HG03575 (cell line): ENCODE measurements around the gene ACER3.
"Not testable (repeated sequence)": the region's sequence is repeated elsewhere in the genome, so short reads cannot be mapped to it uniquely, and the experiment has no call there.

Experiments
- ATAC-seq: cut with Tn5 transposase; IDR thresholded peaks from one replicate; pipeline ENCODE4 v1.9.1; 2021; ENCODE audit not compliant: unreplicated experiment, insufficient number of reproducible peaks, low FRiP score; ENCODE audit errors: extremely low read depth

Gene ACER3

GRCh38 chr11:77044356-77044755, 183.6 kb downstream of the ACER3 start:
- no peak for ATAC-seq

DNA sequence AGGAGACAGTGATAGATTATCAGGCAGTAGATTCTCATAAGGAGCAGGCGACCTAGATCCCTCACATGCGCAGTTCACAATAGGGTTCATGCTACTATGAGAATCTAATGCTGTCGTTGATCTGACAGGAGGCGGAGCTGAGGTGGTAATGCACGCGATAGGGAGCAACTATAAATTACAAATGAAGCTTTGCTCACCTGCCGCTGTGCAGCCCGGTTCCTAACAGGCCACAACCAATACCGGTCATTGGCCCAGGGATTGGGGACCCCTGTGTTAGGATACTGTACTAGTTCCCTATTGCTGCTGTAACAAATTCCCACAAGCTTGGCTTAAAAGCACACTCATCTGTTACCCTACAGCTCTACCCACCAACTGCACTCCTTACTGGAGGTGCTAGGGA, 184.2 kb downstream of the ACER3 start:
- ATAC-seq, result no peak

DNA sequence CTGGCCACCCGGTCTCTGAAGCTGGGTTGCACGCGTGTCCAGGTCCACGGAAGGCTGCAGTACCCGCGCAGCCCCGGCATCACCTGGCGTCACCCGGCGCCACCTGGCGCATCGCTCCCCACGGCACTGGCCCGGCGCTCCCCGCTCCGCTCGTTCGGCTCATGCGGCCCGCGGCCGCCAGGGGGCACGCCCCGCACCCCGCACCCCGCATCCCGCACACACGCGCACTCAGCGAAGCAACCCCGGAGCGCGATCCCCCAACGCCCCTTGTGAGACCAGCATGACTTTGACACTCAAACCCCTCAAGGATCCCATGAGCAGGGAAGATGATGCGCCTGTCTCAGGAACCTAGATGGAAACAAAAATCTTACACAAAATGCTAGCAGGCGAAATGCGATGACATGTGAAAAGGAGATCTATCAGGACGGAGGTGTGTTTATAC, 185.4 kb downstream of the ACER3 start:
- no peak for ATAC-seq

DNA sequence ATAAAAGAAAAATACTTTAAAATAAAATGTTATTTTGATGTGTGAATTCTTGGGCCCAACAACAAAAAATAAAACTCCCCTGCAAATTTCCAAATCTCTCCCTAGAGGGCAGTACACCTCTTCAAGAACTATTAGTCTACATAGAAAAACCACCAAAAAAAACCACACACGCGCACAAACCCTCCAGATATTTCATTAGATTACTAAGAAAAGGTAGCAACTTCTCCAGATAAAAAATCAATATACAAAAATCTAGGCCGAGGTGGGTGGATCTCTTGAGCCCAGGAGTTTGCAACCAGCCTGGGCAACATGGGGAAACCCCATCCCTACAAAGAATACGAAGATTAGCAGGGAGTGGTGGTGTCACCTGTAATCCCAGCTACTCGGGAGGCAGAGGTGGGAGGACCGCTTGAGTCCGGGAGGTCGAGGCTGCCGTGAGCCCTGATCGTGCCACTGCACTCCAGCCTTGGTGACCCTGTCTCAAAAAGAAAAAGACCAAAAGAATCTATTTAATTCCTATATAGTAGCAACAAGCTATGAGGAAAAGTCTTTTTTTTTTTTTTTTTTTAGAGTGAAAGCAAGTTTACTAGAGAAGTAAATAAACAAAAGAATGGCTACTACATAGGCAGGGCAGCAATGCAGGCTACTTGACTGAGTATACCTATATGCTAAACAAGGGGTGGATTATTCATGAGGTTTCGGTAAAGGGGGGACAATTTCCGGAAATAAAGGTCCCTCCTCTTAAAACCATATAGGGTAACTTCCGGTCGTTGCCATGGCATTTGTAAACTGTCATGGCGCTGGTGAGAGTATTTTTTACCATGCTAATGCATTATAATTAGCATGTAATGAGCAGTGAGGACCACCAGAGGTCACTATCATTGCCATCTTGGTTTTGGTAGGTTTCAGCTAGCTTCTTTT, 186.5 kb downstream of the ACER3 start:
- ATAC-seq, result peak; percentile 79

DNA sequence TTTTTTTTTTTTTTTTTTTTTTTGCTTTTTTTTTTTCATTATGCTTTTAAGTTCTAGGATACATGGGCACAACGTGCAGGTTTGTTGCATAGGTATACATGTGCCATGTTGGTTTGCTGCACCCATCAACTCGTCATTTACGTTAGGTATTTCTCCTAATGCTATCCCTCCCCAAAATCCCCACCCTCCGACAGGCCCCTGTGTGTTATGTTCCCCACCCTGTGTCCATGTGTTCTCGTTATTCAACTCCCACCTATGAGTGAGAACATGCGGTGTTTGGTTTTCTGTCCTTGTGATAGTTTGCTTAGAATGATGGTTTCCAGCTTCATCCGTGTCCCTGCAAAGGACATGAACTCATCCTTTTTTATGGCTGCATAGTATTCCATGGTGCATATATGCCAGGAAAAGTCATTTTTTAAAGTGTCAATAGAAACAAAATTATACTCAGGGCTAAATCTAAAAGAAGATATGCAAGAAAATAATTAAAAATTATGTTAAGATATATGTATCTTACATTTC, 187.3 kb downstream of the ACER3 start:
- not testable (repeated sequence) for ATAC-seq

- no peak for ATAC-seq
Measured at GRCh38 chr11:77049026-77049425, 188.3 kb downstream of the ACER3 start.

DNA sequence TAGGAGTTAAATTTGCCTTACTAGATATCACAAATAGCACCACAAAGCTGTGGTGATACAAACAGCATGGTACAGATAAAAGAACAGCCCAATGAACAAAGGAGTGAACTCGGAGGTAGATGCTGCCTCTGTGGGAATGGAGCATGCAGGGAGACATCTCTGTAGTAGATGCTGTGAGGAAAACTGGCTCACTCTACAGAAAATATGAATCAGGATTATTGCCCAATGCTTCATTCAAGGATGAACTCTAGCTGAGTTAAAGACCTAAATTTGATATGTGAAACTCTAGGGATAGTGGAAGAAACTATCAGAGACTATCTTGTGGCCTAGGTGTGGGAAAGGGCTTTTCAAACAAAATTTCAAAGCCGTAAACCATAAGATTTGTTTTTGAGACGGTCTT, 190.8 kb downstream of the ACER3 start:
- no peak for ATAC-seq

DNA sequence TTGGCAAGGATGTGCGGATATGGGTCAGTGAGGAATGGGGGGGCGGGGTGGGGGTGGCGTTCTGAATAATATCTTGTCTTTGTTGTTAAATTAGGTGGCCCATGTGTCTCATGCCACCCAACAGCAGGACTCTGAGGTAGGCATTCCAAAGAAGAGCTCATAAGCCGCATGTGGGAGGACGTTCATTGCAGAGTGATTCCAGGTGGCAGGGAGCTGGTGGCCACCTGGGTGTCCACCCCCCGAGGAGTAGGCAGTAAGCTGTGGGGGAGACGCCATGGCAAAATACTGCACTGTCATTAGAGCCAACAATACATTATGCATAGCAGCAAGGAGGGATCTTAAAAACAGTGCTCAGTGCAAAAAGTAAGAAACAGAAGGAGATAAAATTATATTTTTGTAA, 191.8 kb downstream of the ACER3 start:
- no peak for ATAC-seq

DNA sequence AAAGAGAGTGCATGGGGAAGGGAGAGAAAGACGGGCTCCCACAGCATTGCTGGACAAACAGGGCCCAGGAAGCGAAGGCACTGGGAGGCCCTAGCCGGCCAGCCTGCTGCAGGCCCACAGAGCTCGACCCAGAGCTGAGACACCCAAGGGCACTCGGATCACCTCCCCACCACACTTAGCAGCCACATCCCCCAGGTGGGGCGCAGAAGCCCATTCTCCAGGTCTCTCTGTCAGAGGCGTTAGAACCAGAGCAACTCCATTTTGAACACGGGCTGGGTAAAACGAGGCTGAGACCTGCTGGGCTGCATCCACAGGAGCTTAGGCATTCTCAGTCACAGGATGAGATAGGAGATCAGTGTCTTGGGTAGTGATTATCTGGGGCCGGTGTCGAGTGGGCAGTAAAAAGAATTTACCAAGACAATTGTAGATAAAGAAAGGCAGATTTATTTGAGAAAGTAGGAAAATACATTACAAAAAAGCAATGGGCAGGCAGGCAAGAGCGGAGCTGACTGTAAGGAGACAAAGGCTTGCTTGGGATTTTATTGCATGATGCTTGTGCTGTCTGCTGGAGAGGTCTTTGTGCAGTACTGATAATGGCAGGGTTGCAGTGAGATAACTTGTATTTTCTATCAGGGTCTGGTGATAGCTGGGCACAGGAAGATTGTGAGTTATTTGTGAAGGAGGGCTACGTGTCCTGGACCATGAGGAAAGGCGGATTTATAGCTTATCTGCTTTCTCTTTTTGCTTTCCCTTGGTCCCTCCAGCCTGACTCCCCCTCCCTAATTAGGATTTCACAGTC, 192.7 kb downstream of the ACER3 start:
- ATAC-seq, result no peak

- ATAC-seq, result no peak
Measured at GRCh38 chr11:77054084-77054483, 193.4 kb downstream of the ACER3 start.

- ATAC-seq, result no peak
Measured at GRCh38 chr11:77055101-77055561, 194.4 kb downstream of the ACER3 start.

DNA sequence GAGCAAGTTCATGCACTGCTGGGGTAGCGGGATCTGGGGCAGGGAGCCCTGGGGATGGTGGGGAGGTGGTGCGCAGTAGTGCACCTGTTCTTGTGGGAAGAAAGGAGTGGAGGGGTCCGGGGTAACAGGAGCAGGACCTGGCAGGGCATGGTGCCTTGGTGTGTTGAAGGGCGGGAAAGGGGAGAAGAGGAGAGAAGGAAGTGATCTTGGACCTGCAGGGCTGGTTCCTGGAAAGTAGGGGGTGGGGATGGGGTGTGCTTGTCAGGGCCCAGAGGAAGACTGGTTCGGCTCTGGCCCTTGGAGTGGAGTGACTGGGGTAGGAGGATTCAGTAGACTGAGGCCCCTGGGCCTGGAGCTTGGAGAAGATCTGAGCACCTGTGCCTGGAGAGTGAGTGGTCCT, 195.2 kb downstream of the ACER3 start:
- ATAC-seq, result no peak

DNA sequence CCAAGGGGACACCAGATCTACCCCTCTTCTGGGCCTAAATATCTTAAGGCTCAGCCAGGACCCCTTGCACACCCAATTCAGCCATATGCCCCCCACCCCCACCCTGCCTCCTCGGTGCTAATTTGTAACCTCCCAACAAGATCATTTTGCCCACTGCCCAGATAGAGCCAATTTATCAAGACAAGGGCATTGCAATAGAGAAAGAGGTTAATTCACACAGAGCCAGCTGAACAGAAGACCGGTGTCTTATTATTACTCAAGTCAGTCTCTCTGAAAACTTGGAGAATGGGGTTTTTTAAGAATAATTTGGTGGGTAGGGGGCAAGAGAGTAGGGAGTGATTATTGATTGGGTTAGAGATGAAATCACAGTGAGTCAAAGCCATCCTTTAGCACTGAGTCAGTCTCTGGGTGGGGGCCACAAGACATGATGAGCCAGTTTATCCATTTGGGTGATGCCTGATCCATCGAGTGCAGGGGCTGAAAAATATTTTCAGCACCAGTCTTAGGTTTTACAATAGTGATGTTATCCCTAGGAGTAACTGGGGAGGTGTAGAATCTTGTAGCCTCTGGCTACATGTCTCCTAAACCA, 196.2 kb downstream of the ACER3 start:
- no peak for ATAC-seq

GRCh38 chr11:77057938-77058474, 197.3 kb downstream of the ACER3 start:
- ATAC-seq, result no peak

GRCh38 chr11:77058900-77059299, 198.2 kb downstream of the ACER3 start:
- no peak for ATAC-seq

DNA sequence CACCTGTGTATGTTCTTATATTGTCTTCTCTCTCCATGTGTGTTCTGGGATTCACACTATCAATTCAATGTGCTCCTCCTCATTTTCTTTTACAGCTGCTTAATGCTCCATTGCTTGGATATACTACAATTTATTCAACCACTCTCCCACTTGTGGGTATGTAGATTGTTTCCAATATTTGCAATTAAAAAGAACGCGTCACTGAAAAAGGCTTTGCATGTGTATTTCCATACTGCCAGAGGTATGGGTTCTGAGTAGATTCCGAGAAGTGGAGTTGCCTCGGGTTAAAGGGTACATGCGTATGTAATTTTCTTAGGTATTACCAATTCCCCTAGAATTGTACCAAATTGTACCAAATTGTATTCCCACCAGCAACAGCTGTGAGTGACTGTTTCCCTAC, 199.1 kb downstream of the ACER3 start:
- no peak for ATAC-seq

DNA sequence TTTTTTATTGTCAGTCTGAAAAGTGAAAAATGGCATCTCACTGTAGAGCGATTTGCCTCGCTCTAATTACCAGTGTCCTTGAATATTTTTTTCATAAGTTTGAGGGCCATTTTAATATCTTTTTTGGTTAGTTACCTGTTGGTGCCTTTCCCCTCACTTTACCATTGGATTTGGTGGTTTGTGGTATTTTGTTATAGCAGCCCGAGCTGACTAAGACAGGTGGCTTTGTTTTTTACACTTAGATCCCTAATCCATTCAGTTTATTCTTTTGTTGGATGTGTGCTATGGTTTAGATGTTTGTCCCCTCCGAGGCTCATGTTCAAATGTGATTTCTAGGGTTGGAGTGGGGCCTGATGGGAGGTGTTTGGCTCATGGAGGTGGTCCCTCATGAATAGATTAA, 199.5 kb downstream of the ACER3 start:
- no peak for ATAC-seq

DNA sequence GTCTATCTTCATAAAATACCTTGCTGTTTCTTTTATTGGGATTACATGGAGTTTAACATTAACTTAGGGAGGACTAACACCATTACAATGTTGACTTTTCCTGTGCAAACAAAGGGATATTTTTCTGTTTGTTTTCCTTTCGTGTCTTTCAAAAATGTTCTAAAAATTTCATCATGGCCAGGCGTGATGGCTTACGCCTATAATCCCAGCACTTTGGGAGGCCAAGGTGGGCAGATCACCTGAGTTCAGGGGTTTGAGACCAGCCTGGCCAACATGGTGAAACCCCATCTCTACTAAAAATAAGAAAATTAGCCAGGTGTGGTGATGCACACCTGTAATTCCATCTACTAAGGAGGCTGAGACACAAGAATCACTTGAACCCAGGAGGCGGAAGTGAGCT, 200.5 kb downstream of the ACER3 start:
- not testable (repeated sequence) for ATAC-seq

- no peak for ATAC-seq
Measured at GRCh38 chr11:77062924-77063323, 202.2 kb downstream of the ACER3 start.
